ENCODE results near the gene COPS3.

DNA sequence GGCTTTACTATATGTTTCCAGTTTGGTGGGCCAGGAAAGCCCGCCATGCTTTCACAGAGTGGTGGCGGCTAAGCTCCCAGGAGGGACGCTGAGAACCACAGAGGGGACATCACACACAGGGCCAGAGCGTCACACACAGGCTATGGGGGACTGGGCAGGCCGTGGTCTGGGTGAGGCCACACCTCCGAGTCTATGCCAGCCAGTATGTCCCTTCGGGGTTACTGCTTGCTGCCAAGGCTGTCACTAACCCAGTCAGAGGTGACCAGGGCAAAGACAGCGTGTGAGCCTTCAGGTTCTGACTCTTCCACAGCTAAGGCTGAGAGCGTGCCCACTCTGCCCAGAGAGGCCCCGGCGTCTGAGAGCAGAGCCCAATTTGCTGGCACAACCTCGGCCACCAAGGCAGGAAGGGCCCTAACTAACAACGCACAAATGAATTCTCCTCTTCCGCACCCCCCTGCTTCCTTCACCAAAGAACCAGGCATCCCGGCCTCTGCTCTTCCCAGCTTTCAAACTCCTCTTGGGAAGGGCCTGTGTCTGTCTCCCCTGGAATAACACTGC, 77.8 kb downstream of the COPS3 start:
- no peak for TF ChIP-seq YY1 (IDR thresholded peaks at IDR 0.05; ENCODE audit: insufficient read depth, insufficient read length)
- TF ChIP-seq ZNF274 (IDR thresholded peaks at IDR 0.05; ENCODE audit: low read depth, low read length): no peak
- no peak for TF ChIP-seq SUZ12 (IDR thresholded peaks at IDR 0.05; ENCODE audit: extremely low read depth, insufficient read depth, insufficient read length)
